ENCODE data around the gene DHX15.
"Not testable (repeated sequence)": the region's sequence is repeated elsewhere in the genome, so short reads cannot be mapped to it uniquely, and the experiment has no call there.

DHX15 gene

DNA sequence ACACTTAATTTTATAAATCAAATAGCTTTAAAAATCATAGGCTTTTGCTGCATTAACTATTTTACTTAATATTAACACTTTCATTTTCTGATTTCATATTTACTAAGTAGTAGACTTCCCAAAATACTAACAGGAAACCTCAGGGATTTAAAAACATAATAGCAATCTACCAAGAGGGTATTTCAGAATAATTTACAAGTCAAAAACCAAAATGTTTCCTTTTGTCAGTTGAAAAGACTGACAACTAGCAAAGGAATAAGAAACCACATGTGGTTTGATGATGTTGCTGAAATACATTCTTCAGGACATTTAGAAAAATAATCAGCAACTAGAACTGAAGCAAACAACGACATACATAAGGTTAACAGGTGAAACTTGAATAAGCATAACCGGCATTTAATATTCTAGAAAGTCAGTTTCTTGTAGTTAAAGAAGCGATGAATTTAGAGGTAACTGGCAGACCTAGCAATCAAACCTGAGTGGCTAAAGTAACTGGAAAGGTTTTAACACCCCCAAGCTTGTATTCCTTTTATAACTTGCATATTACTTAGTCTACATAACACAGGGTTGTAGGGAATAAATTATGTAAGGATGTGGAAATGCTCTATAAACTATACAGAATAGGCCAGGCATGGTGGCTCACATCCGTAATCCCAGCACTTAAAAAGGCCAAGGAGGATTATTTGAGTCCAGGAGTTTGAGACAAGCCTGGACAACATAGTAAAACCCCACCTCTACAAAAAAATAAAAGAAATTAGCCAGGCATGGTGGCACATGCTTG is 40.0 kb downstream of the DHX15 start:
- DNase-seq (ENCODE audit: low spot score), result no peak

DNA sequence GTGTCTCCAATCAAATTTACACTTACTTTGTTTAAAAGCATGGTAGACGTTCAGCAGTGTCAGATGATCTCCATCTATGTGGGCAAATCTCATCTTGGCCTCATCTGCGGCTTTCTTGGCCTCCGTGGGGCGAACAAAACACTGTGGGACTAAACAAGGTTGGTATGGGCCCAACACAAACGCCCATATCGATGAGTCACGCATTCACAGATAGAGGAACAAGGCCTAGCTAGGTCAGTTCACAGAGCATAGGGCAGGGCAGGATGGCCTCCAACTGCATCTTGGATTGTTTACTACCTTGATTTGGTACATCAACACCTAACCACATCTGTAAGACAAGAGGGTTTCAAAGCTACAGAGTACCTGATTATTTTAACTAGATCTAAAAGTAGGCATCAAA is 47.3 kb downstream of the DHX15 start:
- no peak for DNase-seq (ENCODE audit: low spot score)

- DNase-seq (ENCODE audit: low spot score), result no peak
Measured at GRCh38 chr4:24535399-24535798, 49.0 kb downstream of the DHX15 start.

DNA sequence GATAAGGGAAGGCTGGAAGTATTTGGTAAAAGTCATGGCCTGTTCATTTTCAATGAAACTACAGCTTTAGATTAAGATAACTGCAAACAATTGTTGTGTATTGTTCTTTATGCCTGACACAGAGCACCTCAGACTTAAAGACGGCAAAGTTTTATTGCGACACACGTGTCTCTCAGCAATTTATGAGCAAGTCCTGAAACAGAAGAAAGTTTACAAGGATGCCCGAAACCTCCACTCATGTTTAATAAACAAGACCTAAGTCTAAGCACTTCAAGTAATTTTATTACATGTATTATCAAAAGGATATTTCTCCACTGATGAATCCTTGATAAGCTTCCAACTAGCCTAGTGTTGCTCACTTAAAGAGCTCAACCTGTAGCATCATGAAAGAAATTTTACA is 51.0 kb downstream of the DHX15 start:
- DNase-seq (ENCODE audit: low spot score), result no peak

DNA sequence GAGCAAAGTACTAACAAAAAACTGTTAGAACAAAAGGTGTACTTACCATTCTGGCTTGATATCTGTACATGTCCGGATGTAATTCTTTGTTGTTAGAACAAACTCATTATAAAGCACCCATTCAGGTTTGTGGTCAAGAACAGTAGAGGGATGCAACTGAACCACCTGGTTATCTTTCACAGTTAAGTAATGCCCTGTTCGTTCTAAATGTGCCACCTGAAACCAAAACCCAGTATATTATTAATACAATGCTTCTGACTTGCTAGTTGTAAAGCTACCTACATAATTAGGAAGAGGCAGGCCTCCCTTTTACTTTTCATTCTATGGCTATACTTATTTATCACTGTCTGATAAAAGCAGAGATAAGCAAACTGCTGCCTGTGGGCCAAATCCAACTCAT is 54.8 kb downstream of the DHX15 start:
- no peak for DNase-seq (ENCODE audit: low spot score)

DNA sequence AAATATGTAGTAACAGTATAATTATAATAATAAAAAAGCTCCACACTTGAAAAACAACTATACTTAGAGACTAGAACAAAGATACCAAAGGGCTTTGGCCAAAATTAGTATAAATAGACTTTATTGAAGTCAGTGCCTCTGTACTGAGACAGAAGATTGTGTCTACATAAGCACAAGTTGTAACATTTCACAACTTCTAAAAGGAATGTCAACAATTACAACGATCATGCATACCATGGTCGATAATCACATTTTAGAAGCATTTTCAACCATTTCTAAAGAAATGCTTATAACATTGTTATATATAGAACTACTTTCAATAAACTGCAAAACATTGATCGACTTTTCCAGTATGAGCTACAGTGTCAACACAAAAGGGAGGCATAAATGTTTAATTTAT is 57.0 kb downstream of the DHX15 start:
- no peak for DNase-seq (ENCODE audit: low spot score)

GRCh38 chr4:24521544-24521943 is 62.8 kb downstream of the DHX15 start:
- DNase-seq (ENCODE audit: low spot score), result no peak

GRCh38 chr4:24519649-24520048 is 64.7 kb downstream of the DHX15 start:
- DNase-seq (ENCODE audit: low spot score), result no peak

DNA sequence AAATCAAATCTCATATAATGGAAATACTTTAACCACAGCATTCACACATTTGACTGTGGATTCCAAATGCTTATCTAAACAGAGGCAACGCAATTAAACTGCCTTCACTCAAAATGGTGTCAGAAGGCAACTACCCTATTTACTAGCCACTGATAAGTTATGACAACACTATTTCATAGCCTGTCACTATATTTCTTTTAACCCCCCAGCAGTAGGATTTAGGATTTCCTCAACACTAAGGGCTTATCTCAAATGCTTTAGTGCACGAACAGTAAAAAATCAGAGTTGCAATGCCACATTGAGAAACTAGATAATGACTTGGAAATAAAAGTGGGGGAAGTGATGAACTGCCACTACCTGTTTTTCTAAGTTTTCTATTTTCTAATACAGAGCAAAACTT is 66.7 kb downstream of the DHX15 start:
- no peak for DNase-seq (ENCODE audit: low spot score)

GRCh38 chr4:24516926-24517325 is 67.4 kb downstream of the DHX15 start:
- no peak for DNase-seq (ENCODE audit: low spot score)

DNA sequence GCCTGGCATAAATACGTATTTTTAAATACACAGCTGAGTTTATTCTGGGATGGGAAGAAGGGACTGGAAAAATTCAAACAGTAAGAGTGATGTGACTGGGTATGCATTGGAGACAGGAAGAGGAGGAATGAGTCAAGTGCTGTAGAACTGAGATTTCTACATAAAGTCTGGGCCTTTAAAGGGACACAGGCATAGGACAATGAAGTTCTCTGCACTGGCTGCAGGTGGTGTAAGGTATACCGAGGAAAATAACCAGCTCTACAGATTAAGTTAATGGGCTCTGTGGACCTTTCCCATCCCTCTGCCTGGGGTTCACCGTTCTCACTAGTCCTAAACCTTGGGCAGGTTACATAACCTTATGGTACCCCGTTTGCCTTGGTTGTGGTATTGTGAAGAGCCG is 68.7 kb downstream of the DHX15 start:
- no peak for DNase-seq (ENCODE audit: low spot score)

DNA sequence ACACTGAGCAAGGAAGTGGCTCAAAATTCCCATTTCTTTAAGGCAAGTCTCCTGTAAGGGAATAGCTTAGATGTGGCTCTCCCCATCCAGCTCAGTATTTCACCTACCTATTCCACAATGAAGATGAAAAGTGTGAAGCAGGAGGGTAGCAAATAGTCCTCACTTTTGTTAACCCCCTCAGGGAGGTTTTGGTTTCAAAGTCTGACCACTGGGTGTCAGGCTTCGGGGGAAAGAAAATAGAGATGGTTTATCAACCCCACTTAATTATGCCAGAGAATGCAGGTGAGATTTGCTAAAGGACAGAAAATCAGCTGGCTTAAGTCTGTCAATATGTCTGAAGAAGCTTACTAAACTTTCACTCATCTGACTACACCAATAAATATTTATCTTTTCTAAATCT is 69.5 kb downstream of the DHX15 start:
- DNase-seq (ENCODE audit: low spot score), result no peak

- no peak for DNase-seq (ENCODE audit: low spot score)
Measured at GRCh38 chr4:24513718-24514117, 70.6 kb downstream of the DHX15 start.

DNA sequence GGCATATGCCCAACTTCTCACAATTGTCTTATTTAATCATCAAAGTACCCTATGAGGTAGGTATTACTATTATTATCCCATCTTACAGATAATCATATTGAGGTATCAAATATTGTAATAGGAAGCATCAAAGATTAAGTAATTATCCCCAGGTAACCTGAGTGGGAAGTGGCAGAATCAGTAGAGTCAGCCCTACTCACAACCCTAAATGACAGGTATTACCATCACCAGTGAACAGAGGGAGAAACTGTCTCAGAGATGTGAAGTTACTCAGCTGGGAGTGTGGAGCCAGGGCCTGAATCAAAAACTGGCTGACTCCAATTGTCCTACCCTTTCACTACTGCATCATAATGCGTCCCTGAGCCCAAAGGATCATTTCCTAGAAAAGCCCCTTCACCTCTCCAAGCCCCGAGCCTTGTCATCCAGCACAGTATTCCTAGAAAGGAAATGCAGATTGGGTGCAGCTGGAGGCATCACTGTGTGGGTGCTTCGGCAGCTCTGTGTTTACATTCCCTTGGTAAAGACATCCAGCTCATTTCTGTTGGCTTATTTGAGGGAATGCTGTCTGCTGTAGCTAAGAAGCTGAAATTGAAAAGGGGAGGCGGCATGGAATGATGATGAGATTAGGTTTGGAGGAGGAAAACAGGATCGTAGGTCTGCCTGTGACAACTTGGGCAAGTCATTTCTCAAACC is 72.8 kb downstream of the DHX15 start:
- DNase-seq (ENCODE audit: low spot score), result no peak

- DNase-seq (ENCODE audit: low spot score), result no peak
Measured at GRCh38 chr4:24510091-24510490, 74.3 kb downstream of the DHX15 start.

GRCh38 chr4:24508541-24508940 is 75.8 kb downstream of the DHX15 start:
- DNase-seq (ENCODE audit: low spot score), result no peak

- no peak for DNase-seq (ENCODE audit: low spot score)
Measured at GRCh38 chr4:24507439-24507838, 76.9 kb downstream of the DHX15 start.

DNA sequence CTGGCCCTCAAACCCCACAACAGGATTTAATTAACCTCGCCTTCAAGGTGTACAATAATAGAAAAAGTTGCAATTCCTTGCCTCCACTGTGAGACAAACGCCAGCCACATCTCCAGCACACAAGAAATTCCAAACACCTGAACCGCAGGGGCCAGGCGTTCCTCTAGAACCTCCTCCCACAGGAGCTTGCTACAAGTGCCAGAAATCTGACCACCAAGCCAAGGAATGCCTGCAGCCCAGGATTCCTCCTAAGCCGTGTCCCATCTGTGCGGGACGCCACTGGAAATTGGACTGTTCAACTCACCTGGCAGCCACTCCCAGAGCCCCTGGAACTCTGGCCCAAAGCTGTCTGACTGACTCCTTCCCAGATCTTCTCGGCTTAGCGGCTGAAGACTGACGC is 81.3 kb downstream of the DHX15 start:
- not testable (repeated sequence) for DNase-seq (ENCODE audit: low spot score)

DNA sequence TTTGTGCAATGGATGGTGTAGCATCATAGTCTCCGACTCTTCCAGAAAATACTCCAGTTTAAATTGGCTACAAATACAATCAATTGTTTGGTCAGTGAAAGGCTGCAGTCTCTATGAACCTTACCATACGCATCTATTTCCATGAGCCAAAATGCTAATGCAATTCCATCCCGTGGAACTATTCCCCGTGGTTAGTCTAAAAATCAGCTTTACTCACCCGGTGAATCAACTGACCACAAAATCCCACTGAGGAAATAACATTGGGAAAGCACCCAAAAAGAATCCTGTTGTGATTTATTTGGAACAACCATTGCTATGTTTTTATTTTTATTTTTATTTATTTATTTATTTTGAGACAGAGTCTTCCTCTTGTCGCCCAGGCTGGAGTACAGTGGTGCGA is 87.1 kb downstream of the DHX15 start:
- no peak for DNase-seq (ENCODE audit: low spot score)

DNA sequence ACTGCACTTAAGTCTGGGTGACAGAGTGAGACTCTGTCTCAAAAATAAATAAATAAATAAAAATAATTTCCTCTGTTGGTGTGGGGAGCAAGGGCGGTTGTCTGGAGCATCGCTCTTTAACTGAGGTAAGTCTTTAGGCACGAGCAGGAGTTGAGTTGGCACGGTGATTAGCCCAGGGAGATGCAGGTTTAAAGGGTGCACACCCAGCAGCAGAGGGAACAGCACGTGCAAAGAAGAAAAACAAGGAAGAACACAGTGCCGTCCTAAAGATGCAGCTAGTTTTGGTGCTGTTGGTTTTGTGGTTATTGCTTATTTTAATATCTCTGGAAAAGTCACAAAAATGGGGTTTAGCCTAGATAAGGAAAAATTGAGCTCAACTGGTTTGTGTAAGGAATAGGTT is 87.8 kb downstream of the DHX15 start:
- DNase-seq (ENCODE audit: low spot score), result no peak

- DNase-seq (ENCODE audit: low spot score), result no peak
Measured at GRCh38 chr4:24495388-24495787, 89.0 kb downstream of the DHX15 start.

DNA sequence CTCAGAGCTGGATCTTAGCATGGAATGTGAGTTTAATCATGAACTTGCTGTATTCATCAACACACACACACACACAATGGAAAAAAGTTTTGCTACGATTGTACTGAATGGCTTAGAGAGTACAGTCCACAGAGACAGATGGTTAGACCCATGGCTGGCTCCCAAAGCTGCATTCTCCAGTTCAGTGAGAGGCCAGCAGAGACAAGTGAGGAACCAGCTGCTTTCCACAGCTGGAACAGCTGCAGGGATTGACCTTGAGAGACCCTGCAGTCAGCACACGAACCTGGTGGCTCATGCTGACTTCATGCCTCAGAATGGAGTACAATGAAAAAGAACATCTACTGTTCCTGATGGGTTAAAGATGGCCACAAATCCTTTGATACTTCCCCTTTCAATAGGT is 94.5 kb downstream of the DHX15 start:
- DNase-seq (ENCODE audit: low spot score), result no peak

GRCh38 chr4:24488399-24489164 is 95.8 kb downstream of the DHX15 start:
- peak; percentile 84 for DNase-seq (ENCODE audit: low spot score)

Data from D341Med (cell line).